IMR-90 (cell line): ENCODE measurements around the gene LHPP. TPM values are rescaled to one million over a fixed set of nuclear protein-coding genes. Genes with fewer than 3 reads are reported as not detected.

Experiments used
- ATAC-seq: fragments of 200-7000 bp; cut with Tn5 transposase; 2 replicates; pipeline ENCODE4 v1.9.1; 2020; ENCODE audit warnings: low read depth, mild to moderate bottlenecking, moderate library complexity
- BruUV-seq: library from RNA; stranded (reverse); fragments of 400-500 nt; replicated peaks from 2 replicates; lab custom pipeline; 2021; lab: Mats Ljungman, UMichigan
- CTCF ChIA-PET: fragments of 300-600 bp; formaldehyde crosslinking; extraction: SDS; loops from one replicate; lab custom pipeline; 2021; ENCODE audit warnings: antibody characterized with exemption; lab: Yijun Ruan, JAX
- POLR2A ChIA-PET: fragments of 300-600 bp; sonication (Branson Sonifier 250); formaldehyde crosslinking; loops from one replicate; lab custom pipeline; 2022; ENCODE audit warnings: antibody characterized with exemption; ENCODE audit not compliant: unreplicated experiment; lab: Charles Lee
- DNase-seq: peaks from one replicate; pipeline ENCODE4 v3.0.0; 2013
- H2AFZ ChIP-seq: replicated peaks from 2 replicates; pipeline ENCODE3; 2013; ENCODE audit warnings: low read length, mild to moderate bottlenecking; ENCODE audit not compliant: poor library complexity
- H2AK5ac ChIP-seq: 2 replicates; pipeline ENCODE4 v1.6.1; 2013; ENCODE audit warnings: low read depth, low read length, inconsistent platforms
- H2AK9ac ChIP-seq: replicated peaks from 2 replicates; pipeline ENCODE3; 2013; ENCODE audit warnings: mild to moderate bottlenecking, low read depth, low read length, moderate library complexity; ENCODE audit not compliant: poor library complexity
- H2BK120ac ChIP-seq: 2 replicates; pipeline ENCODE4 v1.6.1; 2013; ENCODE audit warnings: low read depth, low read length, inconsistent platforms
- H2BK15ac ChIP-seq: 3 replicates; pipeline ENCODE4 v1.6.1; 2013; ENCODE audit warnings: low read depth, low read length, inconsistent platforms
- H2BK20ac ChIP-seq: 2 replicates; pipeline ENCODE4 v1.6.1; 2013; ENCODE audit warnings: low read depth, mild to moderate bottlenecking, inconsistent platforms, low read length, moderate library complexity
- H2BK5ac ChIP-seq: 2 replicates; pipeline ENCODE4 v1.6.1; 2013; ENCODE audit warnings: mild to moderate bottlenecking, low read depth, low read length, inconsistent platforms; ENCODE audit not compliant: poor library complexity, severe bottlenecking
- H3K14ac ChIP-seq: replicated peaks from 2 replicates; pipeline ENCODE4 v1.6.1; 2013; ENCODE audit warnings: low read depth, low read length, inconsistent platforms
- H3K18ac ChIP-seq: 2 replicates; pipeline ENCODE4 v1.6.1; 2013; ENCODE audit warnings: low read depth, low read length, control low read depth
- H3K23ac ChIP-seq: 2 replicates; pipeline ENCODE4 v1.6.1; 2013; ENCODE audit warnings: low read depth, low read length, inconsistent platforms
- H3K27ac ChIP-seq: 2 replicates; pipeline ENCODE4 v1.5.1; 2013; ENCODE audit warnings: mild to moderate bottlenecking, control low read depth, low read length; ENCODE audit not compliant: insufficient read depth
- H3K27me3 ChIP-seq: 2 replicates; pipeline ENCODE4 v1.6.1; 2013; ENCODE audit warnings: low read length; ENCODE audit not compliant: control insufficient read depth, insufficient read depth
- H3K36me3 ChIP-seq: 2 replicates; pipeline ENCODE4 v1.6.1; 2013; ENCODE audit warnings: low read length, mixed read lengths; ENCODE audit not compliant: control insufficient read depth, insufficient read depth
- H3K4ac ChIP-seq: 2 replicates; pipeline ENCODE4 v1.6.1; 2013; ENCODE audit warnings: low read depth, low read length, inconsistent platforms
- H3K4me1 ChIP-seq: 2 replicates; pipeline ENCODE4 v1.6.1; 2013; ENCODE audit warnings: low read length, mixed read lengths; ENCODE audit not compliant: control insufficient read depth, insufficient read depth
- H3K4me2 ChIP-seq: 2 replicates; pipeline ENCODE4 v1.6.1; 2013; ENCODE audit warnings: low read depth, mild to moderate bottlenecking, control low read depth, low read length, moderate library complexity
- H3K4me3 ChIP-seq: 2 replicates; pipeline ENCODE4 v1.5.1; 2013; ENCODE audit warnings: low read depth, mild to moderate bottlenecking, control low read depth, low read length, moderate library complexity; ENCODE audit not compliant: insufficient read depth
- H3K56ac ChIP-seq: 2 replicates; pipeline ENCODE4 v1.6.1; 2013; ENCODE audit warnings: low read length, inconsistent platforms; ENCODE audit not compliant: insufficient read depth; ENCODE audit errors: extremely low read depth
- H3K79me1 ChIP-seq, 2 experiments: 2 replicates each; pipeline ENCODE4 v1.6.1; 2013; ENCODE audit warnings: low read length in 2 of 2, inconsistent platforms in 1 of 2, low read depth in 1 of 2
- H3K9ac ChIP-seq: 2 replicates; pipeline ENCODE4 v1.6.1; 2013; ENCODE audit warnings: low read depth, low read length, control low read depth
- H3K9me1 ChIP-seq: 2 replicates; pipeline ENCODE4 v1.6.1; 2013; ENCODE audit warnings: low read length, inconsistent platforms; ENCODE audit not compliant: insufficient read depth
- H3K9me3 ChIP-seq: 2 replicates; pipeline ENCODE4 v1.6.1; 2013; ENCODE audit warnings: low read length; ENCODE audit not compliant: control insufficient read depth, insufficient read depth
- H4K20me1 ChIP-seq: 2 replicates; pipeline ENCODE4 v1.6.1; 2013; ENCODE audit warnings: low read length, inconsistent platforms; ENCODE audit not compliant: insufficient read depth
- H4K5ac ChIP-seq: 2 replicates; pipeline ENCODE4 v1.6.1; 2013; ENCODE audit warnings: mild to moderate bottlenecking, low read depth, low read length, control low read depth
- H4K8ac ChIP-seq, 2 experiments: 2 replicates each; pipeline ENCODE4 v1.6.1; 2013; ENCODE audit warnings: low read depth in 2 of 2, low read length in 2 of 2, control low read depth in 1 of 2, inconsistent platforms in 1 of 2
- H4K91ac ChIP-seq: 2 replicates; pipeline ENCODE4 v1.6.1; 2013; ENCODE audit warnings: low read depth, low read length, inconsistent platforms; ENCODE audit not compliant: insufficient read depth
- BHLHE40 ChIP-seq: fragments of 150-350 bp; IDR thresholded peaks from 2 replicates; pipeline ENCODE4 v1.6.1; 2016; ENCODE audit warnings: mild to moderate bottlenecking, low read depth, low read length
- CEBPB ChIP-seq: IDR thresholded peaks from 2 replicates; pipeline ENCODE4 v1.6.1; 2012; ENCODE audit warnings: low read depth, low read length, improper control_type of control experiment
- CHD1 ChIP-seq: IDR thresholded peaks from 2 replicates; pipeline ENCODE4 v1.6.1; 2012; ENCODE audit warnings: low read depth, low read length, improper control_type of control experiment
- POLR2A ChIP-seq: IDR thresholded peaks from 2 replicates; pipeline ENCODE4 v1.6.1; 2012; ENCODE audit warnings: mild to moderate bottlenecking, low read depth, low read length
- RAD21 ChIP-seq: IDR thresholded peaks from 2 replicates; pipeline ENCODE4 v1.6.1; 2012; ENCODE audit warnings: low read length, improper control_type of control experiment
- RCOR1 ChIP-seq: IDR thresholded peaks from 2 replicates; pipeline ENCODE4 v1.6.1; 2012; ENCODE audit warnings: mild to moderate bottlenecking, low read length, improper control_type of control experiment; ENCODE audit not compliant: insufficient replicate concordance
- SMC3 ChIP-seq: fragments of 150-350 bp; IDR thresholded peaks from 2 replicates; pipeline ENCODE4 v1.6.1; 2016; ENCODE audit warnings: low read depth, mild to moderate bottlenecking, antibody characterized with exemption, low read length, moderate library complexity
- USF2 ChIP-seq: fragments of 150-350 bp; IDR thresholded peaks from 2 replicates; pipeline ENCODE4 v1.6.1; 2017; ENCODE audit warnings: mild to moderate bottlenecking, antibody characterized with exemption, low read length, low read depth
- WGBS, 2 experiments: methylation state at CpG; one replicate each; pipeline versions ENCODE4 v1.1.5 to v1.1.7; 2013; ENCODE audit warnings: missing lambda C conversion rate in 2 of 2; ENCODE audit not compliant: insufficient read length in 1 of 2; ENCODE audit errors: extremely low coverage in 2 of 2; 5-methylcytosine and 5-hydroxymethylcytosine counted together
- dilution Hi-C: fragments of 300-500 bp; cut with HindIII; formaldehyde crosslinking; loops from one replicate; pipeline ENCODE4 v1.14.3; 2018; ENCODE audit warnings: low sequenced_read_pairs; ENCODE audit not compliant: unreplicated experiment
- in situ Hi-C: fragments of 300-500 bp; cut with MboI; formaldehyde crosslinking; loops from 3 replicates; pipeline ENCODE4 v1.14.3; 2019; ENCODE audit warnings: low sequenced_read_pairs, inconsistent platforms, mixed read lengths
- intact Hi-C: fragments of 100-400 bp; cut with micrococcal nuclease; formaldehyde crosslinking; loops from 2 replicates; pipeline ENCODE4 v1.10.0; 2022
- polyA plus RNA-seq, 3 experiments: library from polyadenylated mRNA; depleted of rRNA; stranded (reverse); fragments of >200 nt; gene quantifications; 2 replicates each; pipeline ENCODE4 v1.2.3, GENCODE V29; 2012; ENCODE audit warnings: low replicate concordance in 1 of 3
- total RNA-seq: library from RNA; depleted of rRNA; stranded (reverse); fragments of >200 nt; gene quantifications from 2 replicates; pipeline ENCODE4 v1.2.3, GENCODE V29; 2012

Gene LHPP
- total and polyA plus RNA-seq, 2 of the 4 experiments (the other 2 are of a cell fraction) = 2.7 to 8.3 TPM

GRCh38 chr10:124578231-124579010, 116.8 kb downstream of the LHPP start:
- ChIA-PET CTCF (no interaction called here), POLR2A (no interaction called here)
- BruUV-seq = no TSS peak

More at GRCh38 chr10:124578231-124579010, 116.8 kb downstream of the LHPP start:
- Histone ChIP-seq H3K27ac (no peak overlapping the region), H3K4me2 (no peak overlapping the region), H4K5ac (no peak overlapping the region), H3K14ac (no peak overlapping the region), H3K4me3 (no peak overlapping the region), H3K27me3 (peaks cover 10% of the 10 kb centered on the region), H3K23ac (no peak overlapping the region), H3K79me1 (no peaks in the 10 kb centered on the region), H3K4ac (no peak overlapping the region), H3K4me1 (no peaks in the 10 kb centered on the region), H2BK20ac (no peak overlapping the region), H3K9me3 (no peaks in the 10 kb centered on the region), H2BK5ac (no peak overlapping the region), H3K18ac (no peak overlapping the region), H2AK9ac (no peak overlapping the region), H2AK5ac (no peak overlapping the region), H3K56ac (no peak overlapping the region), H3K9ac (no peak overlapping the region), H2BK15ac (no peak overlapping the region), H2AFZ (no peak overlapping the region), H3K36me3 (no peaks in the 10 kb centered on the region), H2BK120ac (no peak overlapping the region), H3K9me1 (no peaks in the 10 kb centered on the region), H4K20me1 (no peaks in the 10 kb centered on the region), H4K8ac (no peak overlapping the region), H4K91ac (no peak overlapping the region)
- intact Hi-C loops (no loop called here), in situ Hi-C loops (no loop called here), dilution Hi-C loops (no loop called here)
- ATAC-seq = no peak
- WGBS, 2 experiments = 44% methylated on average over 9 of the region's 23 CpGs; no CpG with 5 or more reads in 1 of the 2 experiments
- no peak for TF ChIP-seq SMC3
- TF ChIP-seq CHD1 = no peak
- TF ChIP-seq RCOR1 = no peak
- TF ChIP-seq BHLHE40 = no peak
- no peak for TF ChIP-seq USF2
- TF ChIP-seq POLR2A = no peak
- TF ChIP-seq CEBPB = no peak
- no peak for TF ChIP-seq RAD21
- DNase-seq = no peak
